HG02642 (cell line): ENCODE measurements around the gene CENPT.
"Not testable (repeated sequence)": the region's sequence is repeated elsewhere in the genome, so short reads cannot be mapped to it uniquely, and the experiment has no call there.

ENCODE experiments used
- ATAC-seq: cut with Tn5 transposase; IDR thresholded peaks from one replicate; pipeline ENCODE4 v1.9.1; 2021; ENCODE audit warnings: mild to moderate bottlenecking; ENCODE audit not compliant: unreplicated experiment, poor library complexity

The CENPT gene

GRCh38 chr16:67853670-67854069, 6.2 kb upstream of the CENPT start:
- ATAC-seq = no peak

- no peak for ATAC-seq
Observed at GRCh38 chr16:67848118-67848517, 625 bp upstream of the CENPT start.

- peak; percentile 61 for ATAC-seq
Observed at GRCh38 chr16:67846320-67847063, 1.0 kb downstream of the CENPT start, which contains the start of gene NUTF2. TSS of gene NUTF2 (plus strand) at chr16:67846933. CDS start at chr16:67865131, 18,198 bp downstream.

- ATAC-seq = no peak
Observed at GRCh38 chr16:67846063-67846319, 1.5 kb downstream of the CENPT start.

- no peak for ATAC-seq
Observed at GRCh38 chr16:67845291-67846062, 2.0 kb downstream of the CENPT start.

- no peak for ATAC-seq
Observed at GRCh38 chr16:67844497-67844896, 3.0 kb downstream of the CENPT start.

- ATAC-seq = no peak
Observed at GRCh38 chr16:67843343-67843765, 4.1 kb downstream of the CENPT start.

GRCh38 chr16:67842509-67843342, 4.8 kb downstream of the CENPT start:
- ATAC-seq = peak; percentile 13

GRCh38 chr16:67841816-67842508, 5.5 kb downstream of the CENPT start, which contains the start of gene THAP11:
TSS of gene THAP11 (plus strand) at chr16:67842320. CDS start at chr16:67842555, 235 bp downstream.
- ATAC-seq = peak; percentile 52

- ATAC-seq = no peak
Observed at GRCh38 chr16:67841198-67841815, 6.2 kb downstream of the CENPT start.

GRCh38 chr16:67837811-67838210, 9.7 kb downstream of the CENPT start:
- no peak for ATAC-seq

GRCh38 chr16:67837190-67837589, 10.3 kb downstream of the CENPT start:
- not testable (repeated sequence) for ATAC-seq

GRCh38 chr16:67834242-67834614, 13.3 kb downstream of the CENPT start:
- ATAC-seq = no peak

GRCh38 chr16:67833415-67834241, 13.9 kb downstream of the CENPT start:
- peak; percentile 96 for ATAC-seq

GRCh38 chr16:67833030-67833414, 14.5 kb downstream of the CENPT start:
- ATAC-seq = no peak

- ATAC-seq = no peak
Observed at GRCh38 chr16:67828651-67829050, 18.8 kb downstream of the CENPT start.

GRCh38 chr16:67825906-67826305, 21.6 kb downstream of the CENPT start:
- no peak for ATAC-seq

GRCh38 chr16:67825119-67825518, 22.4 kb downstream of the CENPT start:
- ATAC-seq = no peak

GRCh38 chr16:67822511-67822910, 25.0 kb downstream of the CENPT start:
- ATAC-seq = no peak
